HepG2 (cell line): Measurements from ENCODE around the gene NPBWR2. TPM values are rescaled to one million over a fixed set of nuclear protein-coding genes. Genes with fewer than 3 reads are reported as not detected.

ENCODE experiments used
- CEBPG ChIP-seq: IDR thresholded peaks from 2 replicates; pipeline ENCODE4 v1.6.1; 2016
- ESRRA ChIP-seq: sonication (generic); formaldehyde crosslinking; IDR thresholded peaks from 2 replicates; pipeline ENCODE4 v1.5.1; 2020; ENCODE audit warnings: mild to moderate bottlenecking, low read depth, missing genetic modification reagents
- ETV6 ChIP-seq: sonication (generic); formaldehyde crosslinking; conservative IDR thresholded peaks from 2 replicates; pipeline ENCODE4 v1.4.0; 2020; ENCODE audit warnings: missing genetic modification reagents
- FOXP4 ChIP-seq: sonication (generic); formaldehyde crosslinking; IDR thresholded peaks from 2 replicates; pipeline ENCODE4 v1.4.0; 2020; ENCODE audit warnings: missing genetic modification reagents
- GFI1 ChIP-seq: sonication (generic); formaldehyde crosslinking; IDR thresholded peaks from 2 replicates; pipeline ENCODE4 v1.5.0; 2020; ENCODE audit warnings: missing genetic modification reagents, mild to moderate bottlenecking, borderline replicate concordance
- HOXA5 ChIP-seq: sonication (generic); formaldehyde crosslinking; IDR thresholded peaks from 2 replicates; pipeline ENCODE4 v1.4.0; 2020; ENCODE audit warnings: missing genetic modification reagents
- MXI1 ChIP-seq: IDR thresholded peaks from 3 replicates; pipeline ENCODE4 v1.6.1; 2012; ENCODE audit warnings: low read depth, low read length, inconsistent platforms, borderline replicate concordance
- MYNN ChIP-seq: sonication (generic); formaldehyde crosslinking; IDR thresholded peaks from 2 replicates; pipeline ENCODE4 v1.4.0; 2020; ENCODE audit warnings: mild to moderate bottlenecking, low read depth, missing genetic modification reagents
- PHF20 ChIP-seq: sonication (generic); formaldehyde crosslinking; IDR thresholded peaks from 2 replicates; pipeline ENCODE4 v1.5.0; 2020; ENCODE audit warnings: mild to moderate bottlenecking, missing genetic modification reagents
- SMAD9 ChIP-seq: sonication (generic); formaldehyde crosslinking; IDR thresholded peaks from 2 replicates; pipeline ENCODE4 v1.5.1; 2020; ENCODE audit warnings: mild to moderate bottlenecking, missing genetic modification reagents
- SMC3 ChIP-seq: IDR thresholded peaks from 2 replicates; pipeline ENCODE4 v1.6.1; 2011; ENCODE audit warnings: low read length, improper control_type of control experiment
- TCF12 ChIP-seq, 2 experiments: fragments of 450-650 bp in 1 of 2; sonication (generic) in 1 of 2; formaldehyde crosslinking in 1 of 2; IDR thresholded peaks; 2 replicates each; pipeline versions ENCODE4 v1.6.1 to v1.8.0; 2017 to 2022; ENCODE audit warnings: antibody characterized with exemption in 1 of 2, mild to moderate bottlenecking in 1 of 2, missing genetic modification reagents in 1 of 2, moderate library complexity in 1 of 2
- XBP1 ChIP-seq: sonication (generic); formaldehyde crosslinking; IDR thresholded peaks from 2 replicates; pipeline ENCODE4 v1.5.0; 2020; ENCODE audit warnings: missing genetic modification reagents
- ZBTB10 ChIP-seq: sonication (generic); formaldehyde crosslinking; IDR thresholded peaks from 2 replicates; pipeline ENCODE4 v1.4.0; 2020; ENCODE audit warnings: missing genetic modification reagents, borderline replicate concordance
- ZGPAT ChIP-seq: IDR thresholded peaks from 2 replicates; pipeline ENCODE4 v1.6.1; 2016; ENCODE audit warnings: mild to moderate bottlenecking
- ZNF143 ChIP-seq: sonication (generic); formaldehyde crosslinking; IDR thresholded peaks from 2 replicates; pipeline ENCODE4 v1.4.0; 2020; ENCODE audit warnings: missing genetic modification reagents
- ZNF382 ChIP-seq: sonication (generic); formaldehyde crosslinking; IDR thresholded peaks from 2 replicates; pipeline ENCODE4 v1.5.0; 2020; ENCODE audit warnings: missing genetic modification reagents, mild to moderate bottlenecking, borderline replicate concordance
- ZNF704 ChIP-seq: sonication (generic); formaldehyde crosslinking; IDR thresholded peaks from 2 replicates; pipeline ENCODE4 v1.8.1; 2023; ENCODE audit warnings: mild to moderate bottlenecking, inconsistent platforms, moderate library complexity, missing genetic modification reagents, borderline replicate concordance
- ZZZ3 ChIP-seq: sonication (generic); formaldehyde crosslinking; IDR thresholded peaks from 2 replicates; pipeline ENCODE4 v1.4.0; 2020; ENCODE audit warnings: missing genetic modification reagents, mild to moderate bottlenecking, borderline replicate concordance
- polyA plus RNA-seq, 8 experiments: library from polyadenylated mRNA; depleted of rRNA in 3 of 8; stranded (reverse) in 7 of 8; unstranded in 1 of 8; fragments of >200 nt; fragmentation: Illumina TruSeq in 4 of 8; extraction: Trizol in 4 of 8; gene quantifications; 2 replicates each; pipeline versions ENCODE4 v1.2.1 to v1.2.3, GENCODE V29; 2011 to 2016; ENCODE audit warnings: low read depth in 4 of 8, missing spikeins in 1 of 8, mixed read lengths in 1 of 8; ENCODE audit not compliant: insufficient read depth in 1 of 8
- total RNA-seq, 5 experiments: library from RNA; depleted of rRNA; stranded (reverse); fragments of >200 nt; fragmentation: Illumina TruSeq; extraction: Trizol; gene quantifications; 2 replicates each; pipeline ENCODE4 v1.2.3, GENCODE V29; 2016; ENCODE audit warnings: low read depth in 1 of 5
- TF ChIP-seq, protein P1 (sequence below), 2 experiments: fragments of 450-650 bp in 1 of 2; sonication (generic) in 1 of 2; formaldehyde crosslinking; IDR thresholded peaks; 2 replicates each; pipeline versions ENCODE4 v1.5.0 to v1.8.0; 2020 to 2022; ENCODE audit warnings: mild to moderate bottlenecking in 1 of 2, missing genetic modification reagents in 1 of 2

The NPBWR2 gene
- total and polyA plus RNA-seq, 2 of the 13 experiments (the other 11 are each of a cell fraction or from before 2014, with no cell fraction given), result not detected

DNA sequence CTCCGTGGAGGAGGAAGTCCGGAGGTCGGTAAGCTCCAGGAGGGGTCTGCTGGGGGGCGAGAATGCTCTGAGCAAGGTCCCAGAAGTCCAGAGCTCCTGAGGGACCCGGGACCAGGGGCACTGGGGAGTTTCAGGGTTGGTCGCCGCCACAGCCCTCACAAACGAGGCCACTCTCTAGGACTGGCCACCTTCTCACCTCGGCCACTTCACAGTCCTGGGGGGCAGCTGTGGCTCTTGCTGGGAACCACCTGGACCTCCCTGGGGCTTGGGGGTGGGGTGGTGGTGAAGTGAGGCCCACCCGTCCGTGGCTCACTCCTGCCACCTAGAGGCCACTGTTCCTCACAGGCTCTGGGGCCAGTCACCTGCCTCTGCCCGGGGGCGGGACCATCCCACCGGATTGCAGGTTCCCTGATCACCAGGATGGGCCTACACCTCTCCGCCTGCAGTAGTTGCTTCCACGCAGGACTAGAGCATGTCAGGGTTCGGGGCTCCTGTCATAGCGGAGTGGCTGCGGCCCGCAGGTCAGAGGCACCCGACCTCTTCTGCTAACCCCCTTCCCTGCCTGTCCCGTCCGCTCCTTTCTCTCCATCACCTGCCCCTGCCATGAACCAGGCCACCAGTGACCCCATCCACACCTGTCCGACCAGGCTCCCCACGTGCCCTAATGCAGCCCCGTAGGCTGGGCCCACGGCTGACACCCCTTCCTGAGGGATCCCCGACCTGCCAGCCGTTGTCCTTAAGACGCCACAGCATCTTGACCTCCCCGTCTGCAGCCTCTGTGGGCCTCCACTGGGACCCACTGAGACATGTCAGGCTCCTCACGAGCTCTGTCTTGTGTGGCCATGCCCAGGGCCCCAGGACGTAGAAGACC lies 49.5 kb downstream of the NPBWR2 start (continued):
- TF ChIP-seq ZGPAT (CRISPR knock-in tag) (peak; percentile 52; the same call in 1 of the 2 replicates), MYNN (CRISPR knock-in tag) (no peak), HOXA5 (CRISPR knock-in tag) (peak; percentile 67; the same call in 1 of the 2 replicates), ESRRA (CRISPR knock-in tag) (peak; percentile 16; the same call in 1 of the 2 replicates), FOXP4 (CRISPR knock-in tag) (peak; percentile 65; the same call in 1 of the 2 replicates), ZZZ3 (CRISPR knock-in tag) (no peak), SMC3 (peak; percentile 51; the same call in 1 of the 2 replicates), TCF12 (IDR thresholded peaks at IDR 0.05) (no peak), TCF12 (CRISPR knock-in tag; IDR thresholded peaks at IDR 0.05) (peak; percentile 69; the same call in 1 of the 2 replicates), XBP1 (no peak), ZNF704 (no peak), CEBPG (CRISPR knock-in tag) (no peak; the same call in 1 of the 2 replicates), ZBTB10 (CRISPR knock-in tag) (0 out of 2 replicates have a peak, but pooled peaks have one; percentile 55), GFI1 (CRISPR knock-in tag) (no peak), MXI1 (peak; percentile 63; the same call in 2 of the 3 replicates), SMAD9 (CRISPR knock-in tag) (0 out of 2 replicates have a peak, but pooled peaks have one; percentile 21), ZNF382 (CRISPR knock-in tag) (no peak), ZNF143 (CRISPR knock-in tag) (peak; percentile 70), PHF20 (CRISPR knock-in tag) (peak; percentile 55; the same call in 1 of the 2 replicates), ETV6 (CRISPR knock-in tag) (no peak; the same call in 1 of the 2 replicates)
- TF ChIP-seq, protein P1, sequence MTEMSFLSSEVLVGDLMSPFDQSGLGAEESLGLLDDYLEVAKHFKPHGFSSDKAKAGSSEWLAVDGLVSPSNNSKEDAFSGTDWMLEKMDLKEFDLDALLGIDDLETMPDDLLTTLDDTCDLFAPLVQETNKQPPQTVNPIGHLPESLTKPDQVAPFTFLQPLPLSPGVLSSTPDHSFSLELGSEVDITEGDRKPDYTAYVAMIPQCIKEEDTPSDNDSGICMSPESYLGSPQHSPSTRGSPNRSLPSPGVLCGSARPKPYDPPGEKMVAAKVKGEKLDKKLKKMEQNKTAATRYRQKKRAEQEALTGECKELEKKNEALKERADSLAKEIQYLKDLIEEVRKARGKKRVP (CRISPR knock-in tag; IDR thresholded peaks at IDR 0.05), result no peak
